Kidney (tissue), 14 donors: ENCODE data around the gene CXCR4. TPM values are rescaled to one million over a fixed set of nuclear protein-coding genes. Genes with fewer than 3 reads are reported as not detected.

Source experiments
- DNase-seq, 5 donors: peaks; one replicate each; pipeline ENCODE4 v3.0.0-alpha.2; 2013 to 2020
- FAIRE-seq: peaks from 2 replicates; lab custom pipeline; 2012; peaks lifted over from hg19 to GRCh38; lab: Jason Lieb, UNC
- H3K27ac ChIP-seq, 2 donors: one replicate each; pipeline ENCODE4 v1.7.0; 2013; ENCODE audit warnings: low read depth in 2 of 2, low read length in 2 of 2, inconsistent platforms in 1 of 2
- H3K27me3 ChIP-seq: one replicate; pipeline ENCODE4 v1.7.1; 2013; ENCODE audit warnings: low read length, inconsistent platforms; ENCODE audit not compliant: control insufficient read depth, insufficient read depth
- H3K36me3 ChIP-seq, 3 donors: one replicate each; pipeline versions ENCODE4 v1.7.0 to v1.7.1; 2013; ENCODE audit warnings: low read length in 3 of 3, control low read depth in 1 of 3, inconsistent platforms in 1 of 3; ENCODE audit not compliant: insufficient read depth in 3 of 3, control insufficient read depth in 2 of 3
- H3K4me1 ChIP-seq, 3 donors: one replicate each; pipeline versions ENCODE4 v1.7.0 to v1.7.1; 2013; ENCODE audit warnings: low read length in 3 of 3, inconsistent platforms in 1 of 3, low read depth in 1 of 3; ENCODE audit not compliant: control insufficient read depth in 2 of 3, insufficient read depth in 2 of 3
- H3K4me3 ChIP-seq, 3 donors: one replicate each; pipeline versions ENCODE4 v1.7.0 to v1.8.1; 2013; ENCODE audit warnings: low read length in 3 of 3, control low read depth in 1 of 3, inconsistent platforms in 1 of 3
- H3K9ac ChIP-seq, 3 donors: one replicate each; pipeline versions ENCODE4 v1.7.0 to v1.7.1; 2013; ENCODE audit warnings: low read length in 3 of 3, control low read depth in 1 of 3, inconsistent platforms in 1 of 3
- H3K9me3 ChIP-seq, 3 donors: one replicate each; pipeline versions ENCODE4 v1.7.0 to v1.7.1; 2013; ENCODE audit warnings: low read length in 3 of 3, control low read depth in 1 of 3, inconsistent platforms in 1 of 3; ENCODE audit not compliant: control insufficient read depth in 2 of 3, insufficient read depth in 1 of 3
- CTCF ChIP-seq: IDR thresholded peaks from 3 replicates; pipeline ENCODE4 v1.5.1; 2012; ENCODE audit warnings: mild to moderate bottlenecking, moderate library complexity, borderline replicate concordance; ENCODE audit not compliant: insufficient read depth; ENCODE audit errors: extremely low read depth
- intact Hi-C: fragments of 100-400 bp; cut with DNase I; formaldehyde crosslinking; loops from one replicate; pipeline ENCODE4 v1.11.1; 2022
- polyA plus RNA-seq: library from polyadenylated mRNA; stranded (reverse); fragments of 350-450 nt; fragmentation: Illumina TruSeq; extraction: RNeasy Lipid Tissue Mini Kit (QIAGEN cat#74804); gene quantifications from one replicate; pipeline ENCODE4 v1.2.3, GENCODE V29; 2014; ENCODE audit warnings: low read depth, low replicate concordance; ENCODE audit not compliant: insufficient read depth
- total RNA-seq: library from RNA; stranded (reverse); fragmentation: NEBNext Ultra II Directional; extraction: Animal tissue kit (Norgen Biotek cat#: 25700); gene quantifications from one replicate; pipeline ENCODE4 v1.2.1, GENCODE V29; 2021
- donor health status: control.
- donor health status: control.
- donor health status: control.
- donor health status: control.
- donor health status: control.
- donor health status: DM: yes; HTN: yes; CAD: no.
- donor health status: Normal renal cell carcinoma (clear cell type).

CXCR4 gene
- total and polyA plus RNA-seq, 2 donors from 2014 or later: 9.5 to 51.9 TPM

- H3K36me3 ChIP-seq: no peaks in the 10 kb centered on the region
- no peak overlapping the region for H3K27ac ChIP-seq
- DNase-seq (no peak), FAIRE-seq (no peak)
- peaks cover 0 to 5% (median 2%) of the 10 kb centered on the region in 3 donors for H3K4me1 ChIP-seq
- H3K27me3 ChIP-seq: no peaks in the 10 kb centered on the region
- no peak overlapping the region for H3K4me3 ChIP-seq
- no peaks in the 10 kb centered on the region for H3K9me3 ChIP-seq
- intact Hi-C loops: no loop called here
- H3K9ac ChIP-seq: no peak overlapping the region
- TF ChIP-seq CTCF: no peak
Observed at GRCh38 chr2:136132825-136133155, 14.8 kb upstream of the CXCR4 start.

DNA sequence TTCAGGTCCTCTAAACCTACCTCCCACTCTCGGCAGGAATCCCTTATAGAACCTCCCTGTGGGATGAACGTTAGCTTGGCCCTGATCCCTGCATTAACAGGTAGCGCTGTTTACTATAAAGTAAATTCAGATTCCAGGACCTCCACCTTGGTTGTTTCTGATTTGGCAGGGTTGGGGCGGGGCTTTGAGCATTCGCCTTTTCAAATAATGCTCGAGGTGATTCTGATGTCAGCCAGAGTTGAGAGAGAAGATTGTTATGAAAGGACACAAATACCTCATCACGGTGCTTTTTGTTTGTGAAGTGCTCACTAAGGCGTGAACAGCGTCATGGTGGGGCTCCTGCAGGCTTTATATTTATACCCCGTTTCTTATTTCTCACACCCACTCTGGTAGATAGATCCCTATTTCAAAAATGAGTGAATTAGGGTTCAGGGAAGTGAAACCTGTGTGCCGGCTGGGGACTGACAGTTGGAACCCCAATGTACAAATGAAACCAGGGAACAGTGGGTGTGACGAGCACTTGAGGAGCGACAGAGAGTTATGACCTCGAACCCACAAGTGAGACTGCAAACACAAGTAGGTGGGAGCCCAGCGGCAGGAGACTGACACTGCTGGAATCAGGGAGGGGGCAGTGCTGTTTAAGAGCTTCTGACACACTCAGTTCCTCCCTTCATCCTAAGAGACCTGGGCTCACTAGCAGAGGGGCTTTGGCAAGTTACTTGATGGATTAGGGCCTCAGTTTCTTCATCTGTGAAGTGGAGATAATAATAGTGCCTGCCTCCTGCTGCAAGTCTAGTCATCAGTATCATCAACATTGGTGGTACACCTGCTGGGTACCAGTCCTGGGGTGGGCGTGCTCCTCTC, 14.2 kb upstream of the CXCR4 start:
- DNase-seq: no peak
- Histone ChIP-seq H3K36me3 (no peaks in the 10 kb centered on the region), H3K9ac (no peak overlapping the region), H3K4me3 (no peak overlapping the region), H3K27me3 (no peaks in the 10 kb centered on the region), H3K4me1 (peaks cover 0 to 3% (median 2%) of the 10 kb centered on the region in 3 donors), H3K9me3 (no peaks in the 10 kb centered on the region), H3K27ac (no peak overlapping the region)
- FAIRE-seq: no peak
- intact Hi-C loops: no loop called here
- no peak for TF ChIP-seq CTCF

DNA sequence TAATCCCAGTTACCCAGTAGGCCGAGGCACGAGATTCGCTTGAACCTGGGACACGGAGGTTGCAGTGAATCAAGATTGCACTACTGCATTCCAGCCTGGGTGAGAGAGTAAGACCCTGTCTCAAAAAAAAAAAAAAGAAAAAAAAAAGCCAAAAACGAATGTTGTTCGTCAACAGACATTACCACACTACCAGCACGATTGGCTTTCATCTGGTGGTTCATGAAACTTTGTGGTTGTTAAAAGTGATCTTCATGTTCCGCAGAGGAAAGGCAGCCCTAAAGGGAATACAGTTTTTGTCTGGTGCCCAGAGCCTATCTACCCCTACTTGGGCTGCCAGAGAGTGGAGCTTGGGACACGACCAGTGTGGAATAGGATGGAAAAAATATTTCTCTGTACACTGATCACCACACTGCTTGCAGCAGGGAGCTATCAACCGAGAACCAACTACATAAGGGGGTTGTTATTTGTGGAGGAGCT, 13.6 kb upstream of the CXCR4 start:
- no peak for DNase-seq
- H3K27ac ChIP-seq: no peak overlapping the region
- no peak overlapping the region for H3K9ac ChIP-seq
- H3K4me1 ChIP-seq: no peaks in the 10 kb centered on the region
- no peak for TF ChIP-seq CTCF
- H3K36me3 ChIP-seq: no peaks in the 10 kb centered on the region
- no peak overlapping the region for H3K4me3 ChIP-seq
- intact Hi-C loops: no loop called here
- no peaks in the 10 kb centered on the region for H3K27me3 ChIP-seq
- H3K9me3 ChIP-seq: no peaks in the 10 kb centered on the region
- no peak for FAIRE-seq
